NB4 (cell line): Measurements from ENCODE around the gene CDRT4.

Experiments
- DNase-seq: peaks from one replicate; pipeline ENCODE4 v3.0.0; 2010; ENCODE audit warnings: low read depth
- H3K4me3 ChIP-seq: one replicate; pipeline ENCODE4 v1.5.1; 2011; ENCODE audit warnings: mild to moderate bottlenecking, low read depth, low read length, moderate library complexity
- MYC ChIP-seq: IDR thresholded peaks from 2 replicates; pipeline ENCODE4 v1.6.1; 2011; ENCODE audit warnings: low read depth, low read length
- POLR2A ChIP-seq: IDR thresholded peaks from 2 replicates; pipeline ENCODE4 v1.6.1; 2011; ENCODE audit warnings: mild to moderate bottlenecking; ENCODE audit not compliant: insufficient read length; ENCODE audit errors: extremely low read depth
- TF ChIP-seq, protein P1 (sequence below): IDR thresholded peaks from 2 replicates; pipeline ENCODE4 v1.6.1; 2011; ENCODE audit warnings: low read depth, low read length
- TF ChIP-seq, protein P2 (sequence below): IDR thresholded peaks from one replicate; pipeline ENCODE4 v1.5.1; 2012; ENCODE audit warnings: low read depth, low read length

CDRT4 gene

DNA sequence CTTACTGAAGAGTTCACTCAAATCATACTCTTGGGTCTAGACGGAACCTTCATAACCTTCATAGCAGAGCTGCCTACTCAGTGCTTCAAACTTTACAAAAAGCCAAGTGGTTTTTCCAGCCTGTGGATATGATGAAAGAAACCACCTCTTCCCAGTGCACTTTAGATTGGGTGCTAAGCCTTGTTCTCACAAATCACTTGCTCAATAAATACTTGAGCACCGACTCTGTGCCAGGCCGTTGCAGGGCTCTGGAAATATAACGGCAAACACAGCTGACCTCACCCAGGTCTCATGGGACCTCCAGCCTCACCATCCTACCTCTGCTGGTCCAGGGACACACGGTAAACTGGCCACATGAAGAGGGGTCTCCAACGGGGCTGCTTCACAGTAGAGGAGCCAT, 35.7 kb downstream of the CDRT4 start:
- no peak for DNase-seq
- TF ChIP-seq, protein P1, sequence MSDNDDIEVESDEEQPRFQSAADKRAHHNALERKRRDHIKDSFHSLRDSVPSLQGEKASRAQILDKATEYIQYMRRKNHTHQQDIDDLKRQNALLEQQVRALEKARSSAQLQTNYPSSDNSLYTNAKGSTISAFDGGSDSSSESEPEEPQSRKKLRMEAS: no peak
- TF ChIP-seq POLR2A: no peak
- TF ChIP-seq MYC: no peak
- TF ChIP-seq, protein P2, sequence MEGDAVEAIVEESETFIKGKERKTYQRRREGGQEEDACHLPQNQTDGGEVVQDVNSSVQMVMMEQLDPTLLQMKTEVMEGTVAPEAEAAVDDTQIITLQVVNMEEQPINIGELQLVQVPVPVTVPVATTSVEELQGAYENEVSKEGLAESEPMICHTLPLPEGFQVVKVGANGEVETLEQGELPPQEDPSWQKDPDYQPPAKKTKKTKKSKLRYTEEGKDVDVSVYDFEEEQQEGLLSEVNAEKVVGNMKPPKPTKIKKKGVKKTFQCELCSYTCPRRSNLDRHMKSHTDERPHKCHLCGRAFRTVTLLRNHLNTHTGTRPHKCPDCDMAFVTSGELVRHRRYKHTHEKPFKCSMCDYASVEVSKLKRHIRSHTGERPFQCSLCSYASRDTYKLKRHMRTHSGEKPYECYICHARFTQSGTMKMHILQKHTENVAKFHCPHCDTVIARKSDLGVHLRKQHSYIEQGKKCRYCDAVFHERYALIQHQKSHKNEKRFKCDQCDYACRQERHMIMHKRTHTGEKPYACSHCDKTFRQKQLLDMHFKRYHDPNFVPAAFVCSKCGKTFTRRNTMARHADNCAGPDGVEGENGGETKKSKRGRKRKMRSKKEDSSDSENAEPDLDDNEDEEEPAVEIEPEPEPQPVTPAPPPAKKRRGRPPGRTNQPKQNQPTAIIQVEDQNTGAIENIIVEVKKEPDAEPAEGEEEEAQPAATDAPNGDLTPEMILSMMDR: no peak
- no peak overlapping the region for H3K4me3 ChIP-seq

DNA sequence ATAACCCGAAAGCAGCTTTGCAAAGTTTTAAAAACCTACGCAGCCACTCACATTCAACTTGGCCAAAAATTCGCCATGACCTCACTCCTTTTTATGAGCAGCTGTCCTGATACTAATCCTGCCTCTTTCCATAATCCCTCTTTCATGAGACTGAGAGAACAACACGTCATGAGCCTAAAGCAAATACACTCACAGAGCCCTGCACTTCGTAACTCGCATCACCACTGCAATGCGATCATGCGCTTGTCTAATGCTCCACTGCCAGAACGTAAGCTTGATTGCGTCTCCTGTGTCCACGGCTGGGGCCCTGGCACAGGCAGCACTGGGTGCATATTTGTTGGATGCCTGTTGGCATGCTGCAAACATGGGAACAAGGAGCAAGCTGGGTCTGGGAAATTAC, 36.2 kb downstream of the CDRT4 start:
- H3K4me3 ChIP-seq: no peak overlapping the region
- no peak for DNase-seq
- TF ChIP-seq, protein P2: no peak
- TF ChIP-seq MYC: no peak
- TF ChIP-seq POLR2A: no peak
- TF ChIP-seq, protein P1: no peak

DNA sequence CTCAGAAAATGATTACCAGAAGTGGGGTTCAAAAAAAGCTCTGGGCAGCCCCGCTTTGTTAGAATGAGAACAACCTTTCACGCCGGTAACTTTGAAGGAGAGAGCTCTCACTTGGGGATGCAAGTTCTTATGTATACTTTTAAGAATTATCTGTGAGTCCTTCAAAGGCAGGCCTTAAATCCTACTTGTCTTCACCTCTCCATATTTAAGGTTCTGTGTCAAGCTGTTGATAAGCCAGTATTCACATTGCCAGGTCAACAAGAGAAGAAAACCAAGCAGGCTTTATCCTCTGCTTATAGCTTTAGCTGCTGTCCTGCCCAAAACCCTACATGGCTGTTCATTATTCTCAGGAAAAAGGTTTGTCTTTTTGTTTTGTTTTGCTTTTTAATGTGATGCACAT, 42.9 kb downstream of the CDRT4 start:
- TF ChIP-seq MYC: no peak
- TF ChIP-seq, protein P1: no peak
- no peak for TF ChIP-seq POLR2A
- TF ChIP-seq, protein P2: no peak
- no peak overlapping the region for H3K4me3 ChIP-seq

DNA sequence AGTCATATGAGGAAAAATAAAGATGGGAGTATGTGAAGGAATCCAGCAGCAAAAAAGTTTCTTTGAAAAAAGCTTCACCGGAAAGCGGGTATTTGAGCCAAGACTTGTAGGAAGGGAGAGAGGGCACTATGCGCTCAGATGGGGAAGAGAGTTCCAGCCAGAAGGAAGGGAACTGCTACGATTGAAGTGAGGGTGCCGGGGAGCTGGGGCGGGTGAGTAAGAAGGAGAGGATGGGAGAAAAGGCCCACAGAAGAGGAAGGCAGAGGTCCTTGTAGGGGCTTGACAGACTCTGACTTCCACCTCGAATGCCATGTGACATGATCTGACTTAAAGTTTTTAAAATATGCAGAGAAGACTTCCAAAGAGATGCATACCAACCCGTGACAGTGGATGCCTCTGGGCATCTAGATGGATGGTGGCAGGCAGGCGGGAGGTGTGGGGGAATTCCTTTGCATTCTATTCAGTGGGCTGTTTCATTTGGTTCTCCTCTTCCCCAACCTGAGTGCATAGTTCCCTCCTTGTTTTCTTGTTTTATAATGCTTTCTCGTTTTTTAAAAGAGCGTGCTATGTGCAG, 44.9 kb downstream of the CDRT4 start:
- no peak for TF ChIP-seq MYC
- TF ChIP-seq POLR2A: no peak
- TF ChIP-seq, protein P2: no peak
- TF ChIP-seq, protein P1: no peak
- no peak overlapping the region for H3K4me3 ChIP-seq
- DNase-seq: no peak

More for the DNA sequence above, 42.9 kb downstream of the CDRT4 start:
- DNase-seq: no peak

DNA sequence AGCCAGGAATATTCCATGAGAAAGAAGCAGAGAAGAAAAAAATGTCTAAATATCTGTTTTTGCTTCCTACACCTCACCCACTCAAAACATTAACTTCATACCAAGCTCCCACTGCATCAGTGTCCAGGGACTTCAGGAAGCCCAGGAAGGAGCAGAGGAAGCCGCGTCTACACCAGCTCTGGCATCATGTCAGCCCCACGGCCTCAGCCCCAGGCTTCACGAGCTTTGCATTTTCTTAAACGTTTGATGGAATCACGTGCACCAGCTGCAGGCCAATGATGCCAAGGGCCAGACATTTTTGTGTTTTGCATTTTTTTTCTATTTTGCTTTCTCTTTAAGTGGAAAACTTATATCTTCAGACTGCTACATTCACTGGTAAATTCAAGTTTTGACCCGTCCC, 48.6 kb downstream of the CDRT4 start:
- no peak overlapping the region for H3K4me3 ChIP-seq
- DNase-seq: no peak
- TF ChIP-seq, protein P2: no peak
- TF ChIP-seq MYC (no peak), POLR2A (no peak)
- TF ChIP-seq, protein P1: no peak
